Astrocyte (in vitro differentiated cells and primary cell): ENCODE results near the gene U2AF1L4. TPM values are rescaled to one million over a fixed set of nuclear protein-coding genes. Genes with fewer than 3 reads are reported as not detected.

Experiments used
- DNase-seq: peaks from one replicate; pipeline ENCODE4 v3.0.0-alpha.2; 2010; ENCODE audit warnings: low read depth
- FAIRE-seq: peaks from 2 replicates; lab custom pipeline; 2011; peaks lifted over from hg19 to GRCh38; lab: Jason Lieb, UNC
- H2AFZ ChIP-seq: 2 replicates; pipeline ENCODE4 v1.6.0; 2012; ENCODE audit warnings: low read depth, low read length, inconsistent platforms
- H3K27ac ChIP-seq: 2 replicates; pipeline ENCODE4 v1.5.1; 2011; ENCODE audit warnings: low read depth, low read length, inconsistent platforms
- H3K27me3 ChIP-seq: 2 replicates; pipeline ENCODE4 v1.6.0; 2011; ENCODE audit warnings: low read length, inconsistent platforms; ENCODE audit not compliant: insufficient read depth
- H3K36me3 ChIP-seq: 2 replicates; pipeline ENCODE4 v1.5.1; 2011; ENCODE audit warnings: low read length, inconsistent platforms; ENCODE audit not compliant: insufficient read depth
- H3K4me1 ChIP-seq: 2 replicates; pipeline ENCODE4 v1.5.1; 2011; ENCODE audit warnings: low read length, inconsistent platforms; ENCODE audit not compliant: insufficient read depth
- H3K4me2 ChIP-seq: 2 replicates; pipeline ENCODE4 v1.6.0; 2012; ENCODE audit warnings: low read length, inconsistent platforms
- H3K4me3 ChIP-seq: 2 replicates; pipeline ENCODE4 v1.5.1; 2011; ENCODE audit warnings: low read depth, mild to moderate bottlenecking, low read length, inconsistent platforms; ENCODE audit not compliant: insufficient read depth
- H3K79me2 ChIP-seq: 2 replicates; pipeline ENCODE4 v1.6.0; 2012; ENCODE audit warnings: mild to moderate bottlenecking, low read length, inconsistent platforms; ENCODE audit not compliant: insufficient read depth
- H3K9ac ChIP-seq: 2 replicates; pipeline ENCODE4 v1.6.0; 2012; ENCODE audit warnings: mild to moderate bottlenecking, low read length, inconsistent platforms
- H3K9me3 ChIP-seq: 2 replicates; pipeline ENCODE4 v1.5.1; 2012; ENCODE audit warnings: low read depth, mild to moderate bottlenecking, low read length, inconsistent platforms; ENCODE audit not compliant: insufficient read depth
- H4K20me1 ChIP-seq: 2 replicates; pipeline ENCODE4 v1.6.0; 2012; ENCODE audit warnings: low read length, inconsistent platforms; ENCODE audit not compliant: insufficient read depth
- H3K27ac Mint-ChIP-seq: one replicate; pipeline ENCODE4 v1.8.0; 2021; ENCODE audit warnings: mild to moderate bottlenecking, mixed read lengths; ENCODE audit not compliant: unreplicated experiment
- H3K27me3 Mint-ChIP-seq: one replicate; pipeline ENCODE4 v1.8.0; 2021; ENCODE audit warnings: low read depth, mixed read lengths; ENCODE audit not compliant: unreplicated experiment
- H3K36me3 Mint-ChIP-seq: one replicate; pipeline ENCODE4 v1.8.0; 2021; ENCODE audit warnings: low read depth, mixed read lengths; ENCODE audit not compliant: unreplicated experiment
- H3K4me1 Mint-ChIP-seq: one replicate; pipeline ENCODE4 v1.8.0; 2021; ENCODE audit warnings: low read depth, mixed read lengths; ENCODE audit not compliant: unreplicated experiment
- H3K4me3 Mint-ChIP-seq: one replicate; pipeline ENCODE4 v1.8.0; 2021; ENCODE audit warnings: mild to moderate bottlenecking, moderate library complexity, mixed read lengths; ENCODE audit not compliant: unreplicated experiment
- H3K9me3 Mint-ChIP-seq: one replicate; pipeline ENCODE4 v1.8.0; 2021; ENCODE audit warnings: mild to moderate bottlenecking, mixed read lengths; ENCODE audit not compliant: unreplicated experiment
- CTCF ChIP-seq: IDR thresholded peaks from 2 replicates; pipeline ENCODE4 v1.5.1; 2011; ENCODE audit warnings: low read depth, mild to moderate bottlenecking, inconsistent platforms, low read length, moderate library complexity; ENCODE audit not compliant: insufficient read depth
- EZH2 ChIP-seq: IDR thresholded peaks from 2 replicates; pipeline ENCODE4 v1.6.1; 2012; ENCODE audit warnings: mild to moderate bottlenecking, low read length, inconsistent platforms; ENCODE audit not compliant: insufficient read depth
- total RNA-seq: library from RNA; stranded (reverse); gene quantifications from 2 replicates; pipeline ENCODE4 v1.2.1, GENCODE V29; 2021

The U2AF1L4 gene
- total RNA-seq, 1 donor from 2014 or later, result 15.7 TPM

- Histone ChIP-seq H3K4me3 (no peak overlapping the region), H4K20me1 (no peaks in the 10 kb centered on the region), H3K79me2 (no peaks in the 10 kb centered on the region), H2AFZ (no peak overlapping the region), H3K36me3 (no peaks in the 10 kb centered on the region), H3K27me3 (no peaks in the 10 kb centered on the region), H3K9ac (no peak overlapping the region), H3K27ac (no peak overlapping the region), H3K4me1 (no peaks in the 10 kb centered on the region), H3K4me2 (no peak overlapping the region), H3K9me3 (no peaks in the 10 kb centered on the region)
- H3K36me3 Mint-ChIP-seq, result no peaks in the 10 kb centered on the region
- no peak overlapping the region for H3K27ac Mint-ChIP-seq
- DNase-seq (no peak), FAIRE-seq (no peak)
- no peaks in the 10 kb centered on the region for H3K9me3 Mint-ChIP-seq
- H3K4me3 Mint-ChIP-seq, result no peak overlapping the region
- H3K27me3 Mint-ChIP-seq, result peaks cover 31% of the 10 kb centered on the region
- TF ChIP-seq EZH2 (no peak), CTCF (no peak)
- H3K4me1 Mint-ChIP-seq, result no peaks in the 10 kb centered on the region
These were observed 44.2 kb upstream of the U2AF1L4 start for GRCh38 chr19:35789195-35789977.

- Histone ChIP-seq H3K27ac (no peak overlapping the region), H3K9ac (no peak overlapping the region), H3K4me1 (no peaks in the 10 kb centered on the region), H3K27me3 (no peaks in the 10 kb centered on the region), H3K79me2 (no peaks in the 10 kb centered on the region), H3K4me2 (no peak overlapping the region), H2AFZ (no peak overlapping the region), H3K4me3 (no peak overlapping the region), H3K9me3 (no peaks in the 10 kb centered on the region), H4K20me1 (no peaks in the 10 kb centered on the region), H3K36me3 (no peaks in the 10 kb centered on the region)
- Mint-ChIP-seq H3K9me3 (no peaks in the 10 kb centered on the region), H3K27me3 (peaks cover 31% of the 10 kb centered on the region), H3K4me1 (peaks cover 2% of the 10 kb centered on the region), H3K36me3 (no peaks in the 10 kb centered on the region), H3K27ac (no peak overlapping the region), H3K4me3 (no peak overlapping the region)
- TF ChIP-seq CTCF, result no peak
- TF ChIP-seq EZH2, result no peak
- DNase-seq, result no peak
- FAIRE-seq, result no peak
These were observed 43.2 kb upstream of the U2AF1L4 start for GRCh38 chr19:35788205-35788960.
